Measurements from ENCODE around the gene KRTAP5-7.

DNA sequence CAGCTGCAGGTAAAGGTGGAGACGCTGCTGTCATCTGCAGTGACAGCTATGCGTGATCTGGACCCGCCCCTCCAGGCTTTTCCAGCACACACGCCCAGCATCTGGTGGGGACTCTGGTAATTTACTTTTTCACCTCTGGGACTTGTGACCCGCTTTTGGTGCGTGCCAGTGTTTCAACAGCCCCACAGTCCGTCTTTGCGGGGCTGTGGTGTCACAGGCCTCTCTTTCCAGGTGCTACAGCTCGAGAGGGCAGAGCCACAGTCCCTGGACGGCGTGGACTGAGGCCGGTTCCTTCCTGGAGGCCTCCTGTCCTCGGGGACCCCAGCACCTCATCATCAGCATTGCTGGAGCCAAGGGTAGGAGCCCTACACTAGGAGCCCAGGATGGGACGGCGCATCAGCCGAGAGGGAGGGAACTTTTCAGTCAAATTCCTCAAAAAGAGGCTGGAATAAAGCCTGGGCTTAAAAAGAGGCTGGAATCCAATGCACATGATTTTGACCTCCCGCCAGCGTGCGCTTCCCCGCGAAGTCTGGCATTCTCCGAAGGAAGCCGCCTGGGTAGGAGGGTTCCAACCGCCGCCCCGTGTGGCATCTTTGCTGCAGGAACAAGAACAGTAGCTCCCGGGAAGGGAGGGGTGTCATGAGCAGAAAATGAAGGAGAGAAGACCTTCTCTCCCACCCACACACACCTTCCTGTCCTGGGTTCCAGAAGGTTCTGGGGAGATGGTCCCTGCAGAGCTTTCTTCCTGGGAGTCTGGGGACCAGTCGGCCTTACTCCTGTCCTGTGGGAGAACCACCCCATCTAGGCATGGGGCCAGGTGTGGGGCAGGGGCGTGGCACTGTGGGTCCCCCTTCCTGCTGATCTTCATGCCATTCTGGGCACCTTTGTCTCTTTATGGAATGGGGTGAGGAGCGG lies 25.7 kb upstream of the KRTAP5-7 start:
- TF ChIP-seq, protein P1, sequence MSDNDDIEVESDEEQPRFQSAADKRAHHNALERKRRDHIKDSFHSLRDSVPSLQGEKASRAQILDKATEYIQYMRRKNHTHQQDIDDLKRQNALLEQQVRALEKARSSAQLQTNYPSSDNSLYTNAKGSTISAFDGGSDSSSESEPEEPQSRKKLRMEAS (IDR thresholded peaks at IDR 0.05; ENCODE audit: insufficient read depth, insufficient read length): no peak
- no peak for TF ChIP-seq EZH2 (IDR thresholded peaks at IDR 0.05; ENCODE audit: borderline replicate concordance, low read depth, low read length, severe bottlenecking)

Data from endothelial cell of umbilical vein (primary cell).